ENCODE results near the gene MCCC1.

MCCC1 gene

DNA sequence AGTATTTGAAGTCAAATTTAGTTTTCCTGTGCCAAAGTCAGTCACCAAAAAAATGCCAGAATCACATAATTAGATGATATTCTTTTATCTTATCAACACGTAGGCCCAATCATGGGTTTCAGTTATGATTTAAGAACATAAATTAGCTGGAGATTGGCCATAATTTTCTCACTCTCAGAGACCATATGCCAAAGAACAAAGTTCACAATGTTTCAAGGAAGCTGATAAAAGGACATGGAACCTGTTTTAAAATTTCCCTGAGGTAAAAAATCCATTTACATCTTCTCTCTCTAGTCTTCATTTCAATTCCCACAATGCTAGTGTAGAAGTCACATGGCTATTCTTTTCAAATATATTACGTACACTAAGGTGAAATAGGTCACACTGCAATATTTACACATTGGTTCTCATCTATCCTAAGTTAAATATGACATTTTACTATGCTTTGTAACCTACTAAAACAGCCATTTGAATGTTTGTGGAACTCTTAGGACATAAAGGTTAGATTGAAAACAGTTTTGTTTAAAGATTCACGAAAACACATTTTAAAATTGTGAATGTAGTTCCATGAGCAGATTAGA, 76.3 kb downstream of the MCCC1 start:
- Histone ChIP-seq H3K4me3 (ENCODE audit: insufficient read depth, low read length, poor library complexity, severe bottlenecking) (no peak overlapping the region), H3K27me3 (ENCODE audit: low read length) (no peaks in the 10 kb centered on the region), H2AFZ (ENCODE audit: low read depth, low read length, severe bottlenecking) (no peak overlapping the region), H3K36me3 (ENCODE audit: low read length) (peaks cover 16% of the 10 kb centered on the region), H3K9me3 (ENCODE audit: insufficient read depth, low read length) (no peaks in the 10 kb centered on the region), H3F3A (ENCODE audit: insufficient read depth) (no peaks in the 10 kb centered on the region), H3K27ac (ENCODE audit: low read depth, low read length) (no peak overlapping the region), H4K20me1 (ENCODE audit: low read depth, low read length) (no peaks in the 10 kb centered on the region), H3K79me2 (ENCODE audit: insufficient read depth, low read length) (no peaks in the 10 kb centered on the region), H3K9me2 (replicated peaks; ENCODE audit: insufficient read depth, low read length) (no peaks in the 10 kb centered on the region), H3K9ac (ENCODE audit: low read length) (no peak overlapping the region), H3K4me2 (ENCODE audit: low read depth, low read length, poor library complexity, severe bottlenecking) (no peak overlapping the region)
- TF ChIP-seq EZH2phosphoT487 (conservative IDR thresholded peaks at IDR 0.05; ENCODE audit: low read length), result no peak
- TF ChIP-seq CTCF (IDR thresholded peaks at IDR 0.05; ENCODE audit: insufficient read depth, low read length, poor library complexity, severe bottlenecking), result no peak

DNA sequence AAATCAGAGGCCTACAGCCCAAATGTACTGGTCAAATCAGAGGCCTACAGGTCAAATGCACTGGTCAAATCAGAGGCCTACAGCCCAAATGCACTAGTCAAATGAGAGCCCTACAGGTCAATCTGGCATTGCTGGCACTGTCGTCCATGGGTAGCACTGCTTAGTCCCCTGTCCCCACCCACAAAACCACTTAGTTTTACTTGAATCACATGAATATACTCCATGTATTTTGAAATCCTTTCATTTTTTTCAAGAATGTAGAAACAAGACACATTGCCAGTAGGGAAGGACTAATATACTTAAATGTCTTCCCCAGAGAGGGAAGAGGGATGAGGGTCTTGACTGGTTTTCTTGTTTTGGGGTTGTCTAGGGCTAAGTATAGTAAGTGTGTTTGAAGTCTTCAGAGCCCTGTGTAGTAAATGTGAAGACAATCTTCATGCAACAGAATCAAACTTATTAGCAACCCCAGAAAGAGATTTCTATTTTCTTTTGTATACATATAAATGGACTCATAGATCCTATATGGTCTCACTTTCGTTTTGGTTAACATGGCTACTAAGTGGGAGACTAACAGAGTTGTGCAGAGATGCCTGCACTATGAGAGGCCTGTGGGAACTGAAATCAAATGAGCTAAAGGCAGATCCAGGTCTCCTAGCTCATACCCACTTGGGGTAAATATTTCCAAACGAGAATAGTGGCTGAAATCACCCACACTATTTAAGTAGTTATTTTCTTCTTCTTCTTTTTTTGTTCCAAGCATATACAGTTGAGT, 80.7 kb downstream of the MCCC1 start:
- Histone ChIP-seq H2AFZ (ENCODE audit: low read depth, low read length, severe bottlenecking) (no peak overlapping the region), H3K4me2 (ENCODE audit: low read depth, low read length, poor library complexity, severe bottlenecking) (no peak overlapping the region), H3K27ac (ENCODE audit: low read depth, low read length) (no peak overlapping the region), H3K9ac (ENCODE audit: low read length) (no peak overlapping the region), H3K27me3 (ENCODE audit: low read length) (no peaks in the 10 kb centered on the region), H4K20me1 (ENCODE audit: low read depth, low read length) (no peaks in the 10 kb centered on the region), H3K36me3 (ENCODE audit: low read length) (peaks cover 21% of the 10 kb centered on the region; the same call in 1 of the 2 replicates), H3K4me3 (ENCODE audit: insufficient read depth, low read length, poor library complexity, severe bottlenecking) (no peak overlapping the region), H3F3A (ENCODE audit: insufficient read depth) (no peaks in the 10 kb centered on the region), H3K9me3 (ENCODE audit: insufficient read depth, low read length) (no peaks in the 10 kb centered on the region), H3K79me2 (ENCODE audit: insufficient read depth, low read length) (no peaks in the 10 kb centered on the region), H3K9me2 (replicated peaks; ENCODE audit: insufficient read depth, low read length) (no peaks in the 10 kb centered on the region)
- TF ChIP-seq EZH2phosphoT487 (conservative IDR thresholded peaks at IDR 0.05; ENCODE audit: low read length), result no peak

GRCh38 chr3:183015185-183015584, 84.1 kb downstream of the MCCC1 start:
- no peak overlapping the region for H3K4me2 ChIP-seq (ENCODE audit: low read depth, low read length, poor library complexity, severe bottlenecking)
- H3K27me3 ChIP-seq (ENCODE audit: low read length), result no peaks in the 10 kb centered on the region
- H2AFZ ChIP-seq (ENCODE audit: low read depth, low read length, severe bottlenecking), result no peak overlapping the region
- no peak overlapping the region for H3K27ac ChIP-seq (ENCODE audit: low read depth, low read length)
- H3K9me2 ChIP-seq (replicated peaks; ENCODE audit: insufficient read depth, low read length), result no peaks in the 10 kb centered on the region
- no peaks in the 10 kb centered on the region for H4K20me1 ChIP-seq (ENCODE audit: low read depth, low read length)
- no peaks in the 10 kb centered on the region for H3K9me3 ChIP-seq (ENCODE audit: insufficient read depth, low read length)
- no peak overlapping the region for H3K9ac ChIP-seq (ENCODE audit: low read length)
- TF ChIP-seq EZH2phosphoT487 (conservative IDR thresholded peaks at IDR 0.05; ENCODE audit: low read length), result no peak
- TF ChIP-seq CTCF (IDR thresholded peaks at IDR 0.05; ENCODE audit: insufficient read depth, low read length, poor library complexity, severe bottlenecking), result no peak
- peaks cover 10% of the 10 kb centered on the region; the same call in 1 of the 2 replicates for H3K36me3 ChIP-seq (ENCODE audit: low read length)
- no peak overlapping the region for H3K4me3 ChIP-seq (ENCODE audit: insufficient read depth, low read length, poor library complexity, severe bottlenecking)
- no peaks in the 10 kb centered on the region for H3K79me2 ChIP-seq (ENCODE audit: insufficient read depth, low read length)
- no peaks in the 10 kb centered on the region for H3F3A ChIP-seq (ENCODE audit: insufficient read depth)

- H3K4me2 ChIP-seq (ENCODE audit: low read depth, low read length, poor library complexity, severe bottlenecking), result no peak overlapping the region
- no peaks in the 10 kb centered on the region for H3K9me3 ChIP-seq (ENCODE audit: insufficient read depth, low read length)
- H3K9ac ChIP-seq (ENCODE audit: low read length), result no peak overlapping the region
- H2AFZ ChIP-seq (ENCODE audit: low read depth, low read length, severe bottlenecking), result no peak overlapping the region
- H3K27me3 ChIP-seq (ENCODE audit: low read length), result no peaks in the 10 kb centered on the region
- no peaks in the 10 kb centered on the region for H3K79me2 ChIP-seq (ENCODE audit: insufficient read depth, low read length)
- no peak overlapping the region for H3K27ac ChIP-seq (ENCODE audit: low read depth, low read length)
- peaks cover 5% of the 10 kb centered on the region; the same call in 1 of the 2 replicates for H3K36me3 ChIP-seq (ENCODE audit: low read length)
- no peaks in the 10 kb centered on the region for H3F3A ChIP-seq (ENCODE audit: insufficient read depth)
- TF ChIP-seq EZH2phosphoT487 (conservative IDR thresholded peaks at IDR 0.05; ENCODE audit: low read length) (no peak), CTCF (IDR thresholded peaks at IDR 0.05; ENCODE audit: insufficient read depth, low read length, poor library complexity, severe bottlenecking) (no peak)
- H4K20me1 ChIP-seq (ENCODE audit: low read depth, low read length), result no peaks in the 10 kb centered on the region
- no peaks in the 10 kb centered on the region for H3K9me2 ChIP-seq (replicated peaks; ENCODE audit: insufficient read depth, low read length)
- H3K4me3 ChIP-seq (ENCODE audit: insufficient read depth, low read length, poor library complexity, severe bottlenecking), result no peak overlapping the region
Measured at GRCh38 chr3:183013856-183014255, 85.4 kb downstream of the MCCC1 start.
